IMR-90 (cell line): Measurements from ENCODE around the gene FAM240A.

ENCODE experiments used
- CEBPB ChIP-seq: IDR thresholded peaks from 2 replicates; pipeline ENCODE4 v1.6.1; 2012; ENCODE audit warnings: low read depth, low read length, improper control_type of control experiment
- RCOR1 ChIP-seq: IDR thresholded peaks from 2 replicates; pipeline ENCODE4 v1.6.1; 2012; ENCODE audit warnings: mild to moderate bottlenecking, low read length, improper control_type of control experiment; ENCODE audit not compliant: insufficient replicate concordance

GRCh38 chr3:46574881-46575576, 37.3 kb upstream of the FAM240A start:
- TF ChIP-seq RCOR1 (no peak), CEBPB (no peak)
